Stimulated activated CD4-positive, alpha-beta T cell treated with anti-CD3 and anti-CD28 coated beads, Interleukin-2, amount 100 ng/mL, for 48 hours (primary cell): ENCODE measurements around the gene MPRIP.
"Not testable (repeated sequence)": the region's sequence is repeated elsewhere in the genome, so short reads cannot be mapped to it uniquely, and the experiment has no call there.

Source experiments
- DNase-seq, 2 donors: peaks; one replicate each; pipeline ENCODE4 v3.0.0-alpha.2; 2020

Gene MPRIP

GRCh38 chr17:17042384-17042736 lies at the start of gene MPRIP:
Gene MPRIP, plus strand, starts transcription at chr17:17042457. Its CDS starts 392 bp downstream, at chr17:17042849.
- DNase-seq, result no peak

GRCh38 chr17:16994631-16995030 lies 47.6 kb upstream of the MPRIP start:
- DNase-seq, result no peak

- no peak for DNase-seq
These were observed 46.3 kb upstream of the MPRIP start for GRCh38 chr17:16995930-16996329.

GRCh38 chr17:16996726-16997125 lies 45.5 kb upstream of the MPRIP start:
- DNase-seq, result not testable (repeated sequence)

GRCh38 chr17:16997514-16998429 lies 44.5 kb upstream of the MPRIP start:
- peak in 1 of 2 donors; percentile 71 for DNase-seq

GRCh38 chr17:16999931-17000625 lies 42.2 kb upstream of the MPRIP start:
- no peak for DNase-seq

GRCh38 chr17:17001076-17001777 lies 41.0 kb upstream of the MPRIP start:
- DNase-seq, result no peak

- peak; percentile 77 to 86 for DNase-seq
These were observed 40.3 kb upstream of the MPRIP start for GRCh38 chr17:17001874-17002520.

GRCh38 chr17:17002731-17003715 lies 39.2 kb upstream of the MPRIP start:
- DNase-seq, result not testable (repeated sequence)

- DNase-seq, result no peak
These were observed 37.8 kb upstream of the MPRIP start for GRCh38 chr17:17004251-17004996.

GRCh38 chr17:17004997-17005614 lies 37.2 kb upstream of the MPRIP start:
- not testable (repeated sequence) for DNase-seq

- not testable (repeated sequence) for DNase-seq
These were observed 34.4 kb upstream of the MPRIP start for GRCh38 chr17:17007891-17008290.

- not testable (repeated sequence) for DNase-seq
These were observed 33.4 kb upstream of the MPRIP start for GRCh38 chr17:17008621-17009397.

- not testable (repeated sequence) for DNase-seq
These were observed 32.3 kb upstream of the MPRIP start for GRCh38 chr17:17009972-17010371.

GRCh38 chr17:17010545-17011034 lies 31.7 kb upstream of the MPRIP start:
- not testable (repeated sequence) for DNase-seq

- DNase-seq, result not testable (repeated sequence)
These were observed 31.0 kb upstream of the MPRIP start for GRCh38 chr17:17011043-17011907.

- not testable (repeated sequence) for DNase-seq
These were observed 28.2 kb upstream of the MPRIP start for GRCh38 chr17:17013828-17014747.
